HG02763 (cell line): Measurements from ENCODE around the gene CBLC.

Experiments
- ATAC-seq: cut with Tn5 transposase; IDR thresholded peaks from one replicate; pipeline ENCODE4 v1.9.1; 2021; ENCODE audit warnings: mild to moderate bottlenecking, moderate library complexity; ENCODE audit not compliant: unreplicated experiment

Gene CBLC

DNA sequence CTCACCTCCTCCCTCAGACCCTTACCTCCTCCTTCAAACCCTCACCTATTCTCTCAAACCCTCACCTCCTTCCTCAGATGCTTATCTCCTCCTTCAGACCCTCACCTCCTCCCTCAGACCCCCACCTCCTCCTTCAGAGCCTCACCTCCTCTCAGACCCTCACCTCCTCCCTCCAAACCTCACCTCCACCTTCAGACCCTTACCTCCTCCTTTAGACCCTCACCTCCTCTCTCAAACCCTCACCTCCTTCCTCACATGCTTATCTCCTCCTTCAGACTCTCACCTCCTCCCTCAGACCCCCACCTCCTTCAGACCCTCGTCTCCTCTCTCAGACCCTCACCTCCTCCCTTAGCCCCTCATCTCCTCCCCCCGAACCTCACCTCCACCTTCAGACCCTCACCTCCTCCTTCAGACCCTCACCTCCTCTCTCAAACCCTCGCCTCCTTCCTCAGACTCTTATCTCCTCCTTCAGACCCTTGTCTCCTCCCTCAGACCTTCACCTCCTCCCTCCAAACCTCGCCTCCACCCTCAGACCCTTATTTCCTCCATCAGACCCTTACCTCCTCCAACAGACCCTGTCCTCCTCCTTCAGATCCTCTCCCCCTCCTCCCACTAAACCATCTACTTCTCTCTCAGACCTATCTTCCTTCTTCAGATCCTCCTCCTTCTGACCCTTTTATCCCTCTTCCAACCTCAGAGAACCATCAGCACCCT is 31.6 kb upstream of the CBLC start:
- ATAC-seq: no peak

- no peak for ATAC-seq
These were observed 31.1 kb upstream of the CBLC start for GRCh38 chr19:44746616-44746945.

DNA sequence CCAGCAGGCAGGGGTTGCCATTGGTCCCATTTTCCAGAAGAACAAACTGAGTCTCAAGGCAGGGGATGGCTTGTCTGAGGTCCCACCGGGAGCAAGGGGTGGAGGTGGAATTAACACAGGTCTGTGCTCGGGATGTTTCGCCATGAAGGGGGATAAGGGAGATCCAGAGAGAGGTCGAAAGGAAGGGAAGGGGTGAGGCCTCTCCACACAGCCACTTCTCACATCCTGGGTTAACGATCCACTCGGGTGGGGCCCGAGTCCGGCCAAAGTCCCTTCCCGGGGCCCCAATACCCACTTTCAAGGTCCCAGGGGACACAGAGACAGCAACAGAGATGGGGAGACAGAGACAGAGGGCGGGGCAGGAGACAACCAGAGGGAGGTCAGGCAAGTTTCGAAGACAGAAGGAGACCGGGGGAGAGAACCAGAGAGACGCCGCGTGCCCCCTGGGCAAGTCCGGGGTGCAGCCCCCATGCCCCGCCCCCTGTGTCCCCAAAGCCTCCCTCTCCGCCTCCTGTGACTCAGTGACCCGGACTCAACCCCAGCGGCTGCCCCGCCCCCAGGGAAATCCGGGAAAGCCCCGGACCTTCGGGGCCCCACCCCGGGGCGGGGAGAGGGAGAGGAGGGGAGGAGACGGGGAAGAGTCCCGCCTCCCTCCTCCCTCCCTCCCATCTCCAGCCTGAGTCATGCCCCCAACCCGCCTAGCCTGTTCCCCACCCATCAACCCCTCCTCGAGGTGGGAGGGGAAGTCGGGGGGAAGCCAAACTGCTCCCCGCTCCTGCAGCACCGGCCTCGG is 30.5 kb upstream of the CBLC start:
- peak; percentile 46 for ATAC-seq

DNA sequence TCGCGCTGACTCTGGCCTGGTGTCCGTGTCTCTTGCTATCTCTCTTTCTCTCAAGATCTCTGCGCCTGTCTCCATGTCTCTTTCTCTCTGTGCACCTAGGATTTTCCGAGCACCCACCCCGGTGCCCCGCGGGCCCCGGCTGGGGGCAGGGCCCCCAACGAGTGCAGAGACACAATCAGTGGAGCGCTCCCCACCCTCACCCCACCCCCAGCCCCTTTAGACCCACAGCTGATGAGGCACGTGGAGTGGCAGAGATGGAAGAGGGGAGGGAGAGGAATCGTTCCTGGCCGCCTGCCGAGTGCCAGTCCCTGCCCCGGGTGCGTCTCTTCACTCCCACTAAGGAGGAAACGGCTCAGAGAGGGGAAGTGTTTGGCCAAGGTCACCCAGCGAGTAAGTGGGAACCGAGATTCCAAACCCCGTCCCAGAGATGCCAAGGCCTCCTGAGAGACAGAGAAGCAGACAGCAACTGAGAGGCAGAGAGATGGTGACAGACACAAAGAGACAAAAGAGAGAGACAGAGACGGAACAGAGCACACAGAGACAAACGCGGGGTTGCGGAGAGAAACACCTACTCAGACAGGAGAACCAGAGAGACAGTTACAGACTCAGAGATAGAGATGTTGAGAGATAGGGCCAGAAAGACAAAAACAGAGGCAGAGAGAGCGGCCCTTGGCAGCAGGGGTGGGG is 29.8 kb upstream of the CBLC start:
- peak; percentile 9 for ATAC-seq

- peak; percentile 31 for ATAC-seq
These were observed 29.1 kb upstream of the CBLC start, which contains the start of gene BCL3 for GRCh38 chr19:44748426-44749254. Gene BCL3 (plus strand): TSS chr19:44748708. CDS start chr19:44748791, 83 bp downstream.

DNA sequence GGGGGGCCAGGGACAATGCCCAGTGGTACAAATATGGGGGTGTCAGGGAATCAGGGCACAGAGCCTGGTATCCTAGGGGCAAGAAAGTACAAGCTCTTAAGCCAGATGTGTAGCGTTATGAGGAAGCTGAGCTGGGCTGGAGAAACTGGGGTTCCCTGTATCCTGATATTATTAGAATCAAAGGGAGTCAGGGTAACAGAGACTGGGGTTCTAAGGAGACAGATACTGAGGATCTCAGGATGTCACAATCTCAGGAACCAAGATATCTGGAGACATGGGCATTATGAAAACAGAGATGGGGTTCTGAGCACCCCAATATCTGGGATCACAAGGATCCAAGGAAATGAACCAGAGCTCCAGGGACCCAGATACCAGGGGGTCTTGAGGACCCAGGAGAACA is 28.4 kb upstream of the CBLC start:
- no peak for ATAC-seq

- no peak for ATAC-seq
These were observed 27.7 kb upstream of the CBLC start for GRCh38 chr19:44749994-44750393.

DNA sequence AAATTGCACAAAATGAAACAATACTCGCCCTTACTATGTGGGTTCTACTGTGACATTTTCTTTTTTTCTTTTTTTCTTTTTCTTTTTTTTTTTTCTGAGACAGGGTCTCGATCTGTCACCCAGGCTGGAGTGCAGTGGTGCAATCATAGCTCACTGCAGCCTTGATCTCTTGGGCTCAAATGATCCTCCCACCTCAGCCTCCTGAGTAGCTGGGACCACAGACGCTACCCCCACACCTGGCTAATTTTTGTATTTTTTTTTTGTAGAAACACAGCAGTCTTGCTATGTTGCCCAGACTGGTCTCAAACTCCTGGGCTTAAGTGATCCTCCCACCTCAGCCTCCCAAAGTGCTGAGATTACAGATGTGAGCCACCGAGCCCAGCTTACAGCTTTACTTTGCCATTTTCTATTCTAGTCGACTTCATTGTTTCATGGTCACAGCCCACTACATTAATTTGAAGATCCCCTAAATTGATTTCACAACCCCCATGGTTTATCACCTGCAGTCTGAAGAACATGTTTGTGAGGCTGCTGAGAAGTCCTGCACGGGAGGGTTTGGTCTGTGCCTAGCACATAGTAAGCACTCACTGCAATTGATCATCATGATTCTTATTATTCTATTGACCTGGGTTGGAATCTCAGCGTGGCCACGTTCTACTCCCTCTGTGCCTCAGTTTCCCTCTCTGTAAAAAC is 25.4 kb upstream of the CBLC start:
- no peak for ATAC-seq

GRCh38 chr19:44752816-44753625 is 24.7 kb upstream of the CBLC start:
- peak; percentile 59 for ATAC-seq

DNA sequence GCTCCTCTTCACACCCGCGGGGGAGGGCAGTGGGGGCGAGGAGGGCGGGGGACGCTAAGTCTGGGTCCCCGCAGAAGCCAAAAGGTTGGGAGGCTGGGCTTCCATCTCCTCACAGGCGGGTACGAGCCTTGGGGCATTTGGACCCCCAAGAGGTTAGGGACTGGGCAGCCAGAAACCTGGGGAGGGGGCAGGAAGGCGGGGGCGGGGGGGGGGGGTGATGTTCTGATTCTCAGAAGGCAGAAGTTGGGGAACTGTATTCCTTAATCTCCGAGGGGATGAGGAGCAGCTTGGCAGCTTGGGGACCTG is 24.1 kb upstream of the CBLC start:
- no peak for ATAC-seq

- ATAC-seq: peak; percentile 39
These were observed 23.5 kb upstream of the CBLC start for GRCh38 chr19:44753932-44754749.

- no peak for ATAC-seq
These were observed 23.0 kb upstream of the CBLC start for GRCh38 chr19:44754750-44755080.

DNA sequence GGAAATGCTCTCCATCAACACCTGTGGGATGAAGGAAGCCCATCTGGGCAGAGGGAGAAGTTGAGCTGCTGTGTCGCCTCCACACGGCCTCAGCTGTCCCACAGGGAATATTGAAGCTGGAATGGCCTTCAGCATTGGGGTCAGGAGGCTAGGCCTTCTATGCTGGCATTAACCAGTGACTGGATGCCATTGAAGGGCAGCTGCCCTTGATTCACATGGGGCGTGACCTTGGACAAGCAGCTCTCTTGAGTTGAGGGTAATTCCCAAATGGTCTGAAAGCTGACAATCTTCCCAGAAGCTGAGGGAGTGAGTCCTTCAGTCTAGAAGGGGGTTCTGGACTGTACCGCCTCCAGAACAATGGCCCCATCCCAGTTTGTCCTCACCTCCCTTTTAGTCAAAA is 22.5 kb upstream of the CBLC start:
- no peak for ATAC-seq

GRCh38 chr19:44756089-44756562 is 21.6 kb upstream of the CBLC start:
- no peak for ATAC-seq

DNA sequence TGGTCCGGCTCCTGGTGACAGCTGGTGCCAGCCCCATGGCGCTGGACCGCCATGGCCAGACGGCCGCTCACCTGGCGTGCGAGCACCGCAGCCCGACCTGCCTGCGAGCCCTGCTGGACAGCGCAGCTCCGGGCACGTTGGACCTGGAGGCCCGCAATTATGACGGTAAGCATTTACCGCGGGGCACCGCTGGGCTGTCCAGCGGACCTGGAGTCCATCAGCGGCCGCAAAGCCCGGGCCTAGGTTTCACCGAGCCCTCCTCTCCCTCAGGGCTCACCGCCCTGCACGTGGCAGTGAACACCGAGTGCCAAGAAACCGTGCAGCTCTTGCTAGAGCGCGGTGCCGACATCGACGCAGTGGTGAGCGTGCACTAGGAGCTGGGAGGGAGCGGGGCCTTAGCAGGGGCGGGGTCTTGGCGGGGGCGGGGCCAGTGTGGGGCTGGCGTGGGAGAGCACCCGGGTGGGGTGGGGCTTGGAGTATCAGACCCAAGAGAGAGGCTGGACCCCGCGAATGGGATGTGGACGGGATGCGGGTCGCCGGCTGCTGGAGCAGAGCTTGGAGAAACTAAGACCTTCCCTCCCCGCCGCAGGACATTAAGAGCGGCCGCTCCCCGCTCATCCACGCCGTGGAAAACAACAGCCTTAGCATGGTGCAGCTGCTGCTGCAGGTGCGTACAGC is 20.5 kb upstream of the CBLC start:
- no peak for ATAC-seq

DNA sequence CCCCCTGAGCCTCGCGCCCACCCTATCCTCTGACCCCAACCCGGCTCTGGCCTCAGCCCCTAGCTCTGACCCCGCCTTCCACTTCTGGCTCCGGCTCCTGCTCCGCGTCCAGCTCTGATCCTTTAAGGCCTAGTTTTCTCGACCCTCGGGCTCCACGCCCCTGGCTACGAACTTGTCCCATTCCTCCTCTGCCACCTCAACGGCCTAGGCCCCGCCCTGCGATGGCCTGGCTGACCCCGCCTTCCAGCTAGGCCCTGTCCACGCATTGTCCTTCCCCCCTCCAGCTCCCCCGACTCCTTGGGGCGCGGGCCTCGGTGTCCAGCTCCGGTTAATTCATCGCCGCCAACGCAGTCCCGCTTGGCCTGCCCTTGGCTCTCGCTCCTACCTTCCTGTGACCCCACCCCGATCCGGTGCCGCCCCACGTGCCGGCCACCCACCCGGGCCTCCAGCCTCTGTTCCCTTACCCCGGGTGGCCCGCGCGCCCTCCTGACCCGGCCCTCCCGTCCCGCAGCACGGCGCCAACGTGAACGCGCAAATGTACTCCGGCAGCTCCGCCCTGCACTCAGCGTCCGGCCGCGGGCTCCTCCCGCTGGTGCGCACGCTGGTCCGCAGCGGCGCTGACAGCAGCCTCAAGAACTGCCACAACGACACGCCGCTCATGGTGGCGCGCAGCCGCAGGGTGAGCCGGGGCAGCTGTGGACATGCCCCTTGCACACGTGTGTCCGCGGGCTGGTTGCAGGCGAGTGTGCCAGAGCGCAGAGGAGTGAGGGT is 19.8 kb upstream of the CBLC start:
- no peak for ATAC-seq

DNA sequence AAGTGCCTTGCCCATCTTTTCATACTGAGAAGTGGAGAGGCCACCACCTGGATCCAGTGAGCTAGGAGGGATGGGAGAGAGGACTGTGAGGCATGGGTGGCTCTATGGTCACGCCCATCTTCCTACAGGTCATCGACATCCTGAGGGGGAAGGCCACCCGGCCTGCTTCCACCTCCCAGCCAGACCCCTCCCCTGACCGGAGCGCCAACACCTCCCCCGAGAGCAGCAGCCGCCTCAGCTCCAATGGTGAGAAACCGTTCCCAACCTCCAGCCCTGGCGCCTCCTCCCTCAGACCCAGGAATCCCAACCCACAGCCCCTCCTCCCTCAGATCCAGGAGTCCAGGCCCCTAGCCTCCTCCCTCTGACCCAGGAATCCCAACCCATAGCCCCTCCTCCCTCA is 19.1 kb upstream of the CBLC start:
- ATAC-seq: no peak
